Astrocyte (in vitro differentiated cells and primary cell): Measurements from ENCODE around the gene SELENOW.
"Not testable (repeated sequence)": the region's sequence is repeated elsewhere in the genome, so short reads cannot be mapped to it uniquely, and the experiment has no call there.

ENCODE experiments used
- EZH2 ChIP-seq: IDR thresholded peaks from 2 replicates; pipeline ENCODE4 v1.6.1; 2012; ENCODE audit warnings: mild to moderate bottlenecking, low read length, inconsistent platforms; ENCODE audit not compliant: insufficient read depth
- TF ChIP-seq, protein P1 (sequence below): IDR thresholded peaks from 2 replicates; pipeline ENCODE4 v1.5.1; 2011; ENCODE audit warnings: low read depth, mild to moderate bottlenecking, inconsistent platforms, low read length, moderate library complexity; ENCODE audit not compliant: insufficient read depth

DNA sequence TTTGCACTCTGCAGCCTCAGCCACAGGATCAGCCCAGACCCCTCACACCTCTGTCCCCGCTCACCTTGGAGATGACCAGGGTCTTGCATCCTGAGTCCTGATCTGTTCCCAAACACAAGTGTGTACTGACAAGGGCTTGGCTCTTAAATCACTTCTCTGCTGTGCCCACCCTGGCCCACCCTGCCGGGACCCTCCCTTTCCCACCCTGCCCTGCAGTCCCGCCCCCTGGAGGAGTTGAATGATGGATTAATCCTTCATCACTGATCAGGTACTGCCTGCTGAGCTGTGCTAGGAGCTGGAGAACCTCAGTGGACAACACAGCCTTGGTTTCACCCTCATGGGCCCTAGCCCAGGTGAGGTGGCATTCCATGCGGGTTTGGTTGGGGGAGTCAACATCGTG lies 25.9 kb downstream of the SELENOW start, which contains the start of gene TPRX1:
- TF ChIP-seq, protein P1, sequence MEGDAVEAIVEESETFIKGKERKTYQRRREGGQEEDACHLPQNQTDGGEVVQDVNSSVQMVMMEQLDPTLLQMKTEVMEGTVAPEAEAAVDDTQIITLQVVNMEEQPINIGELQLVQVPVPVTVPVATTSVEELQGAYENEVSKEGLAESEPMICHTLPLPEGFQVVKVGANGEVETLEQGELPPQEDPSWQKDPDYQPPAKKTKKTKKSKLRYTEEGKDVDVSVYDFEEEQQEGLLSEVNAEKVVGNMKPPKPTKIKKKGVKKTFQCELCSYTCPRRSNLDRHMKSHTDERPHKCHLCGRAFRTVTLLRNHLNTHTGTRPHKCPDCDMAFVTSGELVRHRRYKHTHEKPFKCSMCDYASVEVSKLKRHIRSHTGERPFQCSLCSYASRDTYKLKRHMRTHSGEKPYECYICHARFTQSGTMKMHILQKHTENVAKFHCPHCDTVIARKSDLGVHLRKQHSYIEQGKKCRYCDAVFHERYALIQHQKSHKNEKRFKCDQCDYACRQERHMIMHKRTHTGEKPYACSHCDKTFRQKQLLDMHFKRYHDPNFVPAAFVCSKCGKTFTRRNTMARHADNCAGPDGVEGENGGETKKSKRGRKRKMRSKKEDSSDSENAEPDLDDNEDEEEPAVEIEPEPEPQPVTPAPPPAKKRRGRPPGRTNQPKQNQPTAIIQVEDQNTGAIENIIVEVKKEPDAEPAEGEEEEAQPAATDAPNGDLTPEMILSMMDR = not testable (repeated sequence)
- not testable (repeated sequence) for TF ChIP-seq EZH2
